Activated naive CD8-positive, alpha-beta T cell treated with anti-CD3 and anti-CD28 coated beads for 36 hours (primary cell): Measurements from ENCODE around the gene CEP85L. TPM values are rescaled to one million over a fixed set of nuclear protein-coding genes. Genes with fewer than 3 reads are reported as not detected.

Experiments used
- DNase-seq: peaks from one replicate; pipeline ENCODE4 v3.0.0; 2021
- H3K27ac Mint-ChIP-seq: one replicate; pipeline ENCODE4 v1.8.0; 2022; ENCODE audit warnings: mild to moderate bottlenecking, moderate library complexity, mixed read lengths
- H3K27me3 Mint-ChIP-seq: one replicate; pipeline ENCODE4 v1.8.0; 2022; ENCODE audit warnings: mild to moderate bottlenecking, mixed read lengths
- H3K36me3 Mint-ChIP-seq: one replicate; pipeline ENCODE4 v1.8.0; 2021; ENCODE audit warnings: mild to moderate bottlenecking, mixed read lengths
- H3K4me1 Mint-ChIP-seq: one replicate; pipeline ENCODE4 v1.8.0; 2021; ENCODE audit warnings: mixed read lengths
- H3K4me3 Mint-ChIP-seq: one replicate; pipeline ENCODE4 v1.8.0; 2022; ENCODE audit warnings: mild to moderate bottlenecking, moderate library complexity, mixed read lengths
- H3K9me3 Mint-ChIP-seq: one replicate; pipeline ENCODE4 v1.8.0; 2022; ENCODE audit warnings: mixed read lengths
- total RNA-seq, 2 experiments: library from RNA; stranded (reverse); gene quantifications; one replicate each; pipeline ENCODE4 v1.2.3, GENCODE V29; 2021

The CEP85L gene
- total RNA-seq, 2 experiments from 2014 or later = 34.7 to 41.9 TPM

GRCh38 chr6:118501765-118502164 is 149.6 kb downstream of the CEP85L start:
- Mint-ChIP-seq H3K27me3 (no peaks in the 10 kb centered on the region), H3K4me3 (no peak overlapping the region), H3K9me3 (peaks cover 14% of the 10 kb centered on the region), H3K36me3 (peaks cover 57% of the 10 kb centered on the region), H3K27ac (no peak overlapping the region), H3K4me1 (peaks cover 8% of the 10 kb centered on the region)
- no peak for DNase-seq

- Mint-ChIP-seq H3K9me3 (peaks cover 14% of the 10 kb centered on the region), H3K4me3 (no peak overlapping the region), H3K27me3 (no peaks in the 10 kb centered on the region), H3K27ac (no peak overlapping the region), H3K36me3 (peaks cover 58% of the 10 kb centered on the region), H3K4me1 (peaks cover 7% of the 10 kb centered on the region)
- DNase-seq = no peak
Observed at GRCh38 chr6:118501099-118501498, 150.3 kb downstream of the CEP85L start.

GRCh38 chr6:118500130-118501015 is 151.0 kb downstream of the CEP85L start:
- H3K4me3 Mint-ChIP-seq = no peak overlapping the region
- DNase-seq = no peak
- no peak overlapping the region for H3K27ac Mint-ChIP-seq
- no peaks in the 10 kb centered on the region for H3K27me3 Mint-ChIP-seq
- peaks cover 13% of the 10 kb centered on the region for H3K4me1 Mint-ChIP-seq
- peaks cover 60% of the 10 kb centered on the region for H3K36me3 Mint-ChIP-seq
- H3K9me3 Mint-ChIP-seq = peaks cover 17% of the 10 kb centered on the region

- H3K4me3 Mint-ChIP-seq = no peak overlapping the region
- peaks cover 59% of the 10 kb centered on the region for H3K36me3 Mint-ChIP-seq
- H3K4me1 Mint-ChIP-seq = peaks cover 14% of the 10 kb centered on the region
- no peak for DNase-seq
- peak overlapping the region; percentile 89 for H3K27ac Mint-ChIP-seq
- H3K27me3 Mint-ChIP-seq = no peaks in the 10 kb centered on the region
- H3K9me3 Mint-ChIP-seq = peaks cover 9% of the 10 kb centered on the region
Observed at GRCh38 chr6:118495485-118496280, 155.7 kb downstream of the CEP85L start.

GRCh38 chr6:118494091-118494490 is 157.3 kb downstream of the CEP85L start:
- H3K4me3 Mint-ChIP-seq = no peak overlapping the region
- H3K27me3 Mint-ChIP-seq = no peaks in the 10 kb centered on the region
- peaks cover 66% of the 10 kb centered on the region for H3K36me3 Mint-ChIP-seq
- DNase-seq = no peak
- H3K4me1 Mint-ChIP-seq = peaks cover 19% of the 10 kb centered on the region
- H3K9me3 Mint-ChIP-seq = peaks cover 20% of the 10 kb centered on the region
- no peak overlapping the region for H3K27ac Mint-ChIP-seq

GRCh38 chr6:118489990-118490389 is 161.4 kb downstream of the CEP85L start:
- no peak overlapping the region for H3K4me3 Mint-ChIP-seq
- no peak for DNase-seq

GRCh38 chr6:118488631-118489030 is 162.8 kb downstream of the CEP85L start:
- Mint-ChIP-seq H3K27ac (no peak overlapping the region), H3K27me3 (no peaks in the 10 kb centered on the region), H3K4me3 (no peak overlapping the region), H3K9me3 (peaks cover 23% of the 10 kb centered on the region), H3K36me3 (peaks cover 77% of the 10 kb centered on the region), H3K4me1 (peaks cover 23% of the 10 kb centered on the region)
- DNase-seq = no peak

More at GRCh38 chr6:118489990-118490389, 161.4 kb downstream of the CEP85L start:
- Mint-ChIP-seq H3K27ac (no peak overlapping the region), H3K9me3 (peaks cover 23% of the 10 kb centered on the region), H3K36me3 (peaks cover 87% of the 10 kb centered on the region), H3K27me3 (no peaks in the 10 kb centered on the region), H3K4me1 (peaks cover 24% of the 10 kb centered on the region)

GRCh38 chr6:118485601-118486550 is 165.5 kb downstream of the CEP85L start:
- Mint-ChIP-seq H3K4me1 (peaks cover 23% of the 10 kb centered on the region), H3K36me3 (peaks cover 64% of the 10 kb centered on the region), H3K27me3 (no peaks in the 10 kb centered on the region), H3K9me3 (peaks cover 20% of the 10 kb centered on the region), H3K4me3 (no peak overlapping the region), H3K27ac (no peak overlapping the region)
- DNase-seq = no peak

GRCh38 chr6:118476551-118476950 is 174.8 kb downstream of the CEP85L start:
- no peaks in the 10 kb centered on the region for H3K9me3 Mint-ChIP-seq
- H3K27me3 Mint-ChIP-seq = no peaks in the 10 kb centered on the region
- no peaks in the 10 kb centered on the region for H3K4me1 Mint-ChIP-seq
- H3K36me3 Mint-ChIP-seq = peaks cover 14% of the 10 kb centered on the region
- H3K4me3 Mint-ChIP-seq = no peak overlapping the region
- H3K27ac Mint-ChIP-seq = no peak overlapping the region
- DNase-seq = no peak

- Mint-ChIP-seq H3K27me3 (no peaks in the 10 kb centered on the region), H3K27ac (no peak overlapping the region), H3K9me3 (no peaks in the 10 kb centered on the region), H3K4me3 (no peak overlapping the region), H3K36me3 (peaks cover 21% of the 10 kb centered on the region), H3K4me1 (no peaks in the 10 kb centered on the region)
- no peak for DNase-seq
Observed at GRCh38 chr6:118473266-118473665, 178.1 kb downstream of the CEP85L start.

- no peak overlapping the region for H3K4me3 Mint-ChIP-seq
- peaks cover 45% of the 10 kb centered on the region for H3K36me3 Mint-ChIP-seq
- H3K4me1 Mint-ChIP-seq = peaks cover 14% of the 10 kb centered on the region
- no peaks in the 10 kb centered on the region for H3K27me3 Mint-ChIP-seq
- H3K9me3 Mint-ChIP-seq = no peaks in the 10 kb centered on the region
- H3K27ac Mint-ChIP-seq = no peak overlapping the region
- no peak for DNase-seq
Observed at GRCh38 chr6:118469468-118469867, 181.9 kb downstream of the CEP85L start.

GRCh38 chr6:118468682-118469465 is 182.5 kb downstream of the CEP85L start:
- H3K9me3 Mint-ChIP-seq = no peaks in the 10 kb centered on the region
- no peak overlapping the region for H3K27ac Mint-ChIP-seq
- no peak overlapping the region for H3K4me3 Mint-ChIP-seq
- peaks cover 14% of the 10 kb centered on the region for H3K4me1 Mint-ChIP-seq
- no peaks in the 10 kb centered on the region for H3K27me3 Mint-ChIP-seq
- peaks cover 44% of the 10 kb centered on the region for H3K36me3 Mint-ChIP-seq
- DNase-seq = no peak

GRCh38 chr6:118467181-118467580 is 184.2 kb downstream of the CEP85L start:
- H3K36me3 Mint-ChIP-seq = peaks cover 46% of the 10 kb centered on the region
- H3K9me3 Mint-ChIP-seq = no peaks in the 10 kb centered on the region
- H3K27ac Mint-ChIP-seq = peak overlapping the region; percentile 5
- no peaks in the 10 kb centered on the region for H3K27me3 Mint-ChIP-seq
- H3K4me1 Mint-ChIP-seq = peaks cover 14% of the 10 kb centered on the region
- no peak overlapping the region for H3K4me3 Mint-ChIP-seq
- no peak for DNase-seq

GRCh38 chr6:118464620-118465019 is 186.8 kb downstream of the CEP85L start:
- peaks cover 47% of the 10 kb centered on the region for H3K36me3 Mint-ChIP-seq
- H3K27ac Mint-ChIP-seq = peak overlapping the region; percentile 26
- no peak overlapping the region for H3K4me3 Mint-ChIP-seq
- peaks cover 14% of the 10 kb centered on the region for H3K4me1 Mint-ChIP-seq
- H3K9me3 Mint-ChIP-seq = no peaks in the 10 kb centered on the region
- DNase-seq = no peak
- H3K27me3 Mint-ChIP-seq = no peaks in the 10 kb centered on the region
